Epithelial cell of esophagus (primary cell): Measurements from ENCODE around the gene FAM186B.

ENCODE experiments used
- DNase-seq: peaks from one replicate; pipeline ENCODE4 v3.0.0; 2010; ENCODE audit warnings: low read depth
- H3K4me3 ChIP-seq: 2 replicates; pipeline ENCODE4 v1.5.1; 2011; ENCODE audit warnings: mild to moderate bottlenecking, low read length, control low read depth
- TF ChIP-seq, protein P1 (sequence below): IDR thresholded peaks from 2 replicates; pipeline ENCODE4 v1.5.1; 2011; ENCODE audit warnings: low read depth, mild to moderate bottlenecking, low read length, control low read depth, inconsistent platforms; ENCODE audit not compliant: insufficient read depth; ENCODE audit errors: missing control alignments

The FAM186B gene

DNA sequence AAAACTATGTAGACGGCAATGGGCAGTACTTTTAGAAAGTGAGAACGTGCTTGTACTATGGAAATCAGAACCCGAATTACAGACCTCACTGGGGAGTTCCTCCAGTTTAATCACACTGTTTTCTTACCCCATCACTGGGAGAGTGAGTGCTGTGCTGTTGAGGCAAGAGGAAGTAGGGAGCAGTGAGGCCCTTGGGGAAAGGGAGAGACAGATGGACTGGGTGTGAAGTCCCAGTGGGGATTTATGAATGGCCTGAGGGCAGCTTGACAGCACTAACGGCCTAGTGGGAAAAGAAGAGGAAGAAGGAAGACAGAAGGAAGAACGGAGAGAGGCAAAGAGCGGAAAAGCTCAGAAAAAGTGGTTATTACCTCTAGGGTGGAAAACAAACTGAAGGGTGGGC lies 43.2 kb downstream of the FAM186B start:
- no peak overlapping the region for H3K4me3 ChIP-seq
- DNase-seq: no peak
- TF ChIP-seq, protein P1, sequence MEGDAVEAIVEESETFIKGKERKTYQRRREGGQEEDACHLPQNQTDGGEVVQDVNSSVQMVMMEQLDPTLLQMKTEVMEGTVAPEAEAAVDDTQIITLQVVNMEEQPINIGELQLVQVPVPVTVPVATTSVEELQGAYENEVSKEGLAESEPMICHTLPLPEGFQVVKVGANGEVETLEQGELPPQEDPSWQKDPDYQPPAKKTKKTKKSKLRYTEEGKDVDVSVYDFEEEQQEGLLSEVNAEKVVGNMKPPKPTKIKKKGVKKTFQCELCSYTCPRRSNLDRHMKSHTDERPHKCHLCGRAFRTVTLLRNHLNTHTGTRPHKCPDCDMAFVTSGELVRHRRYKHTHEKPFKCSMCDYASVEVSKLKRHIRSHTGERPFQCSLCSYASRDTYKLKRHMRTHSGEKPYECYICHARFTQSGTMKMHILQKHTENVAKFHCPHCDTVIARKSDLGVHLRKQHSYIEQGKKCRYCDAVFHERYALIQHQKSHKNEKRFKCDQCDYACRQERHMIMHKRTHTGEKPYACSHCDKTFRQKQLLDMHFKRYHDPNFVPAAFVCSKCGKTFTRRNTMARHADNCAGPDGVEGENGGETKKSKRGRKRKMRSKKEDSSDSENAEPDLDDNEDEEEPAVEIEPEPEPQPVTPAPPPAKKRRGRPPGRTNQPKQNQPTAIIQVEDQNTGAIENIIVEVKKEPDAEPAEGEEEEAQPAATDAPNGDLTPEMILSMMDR: no peak

DNA sequence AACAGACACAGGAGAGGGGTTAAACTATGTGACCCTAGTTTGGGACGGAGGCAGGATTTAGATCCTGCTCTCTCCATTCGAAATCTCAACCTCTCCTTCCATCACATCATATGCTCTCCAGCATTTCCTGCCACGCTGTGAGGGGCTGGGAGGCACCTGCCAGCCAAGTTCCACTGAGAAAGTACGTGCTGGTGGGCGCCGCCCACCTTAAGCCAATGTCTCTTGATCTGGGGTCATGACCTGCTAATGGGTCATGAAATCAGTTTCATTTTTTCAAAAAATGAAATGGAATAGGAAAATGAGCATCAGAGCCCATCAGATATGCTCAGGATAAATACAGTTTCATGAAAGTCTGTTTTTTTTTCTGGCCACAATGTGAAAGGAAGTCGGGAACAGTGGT lies 44.7 kb downstream of the FAM186B start:
- no peak for DNase-seq
- TF ChIP-seq, protein P1: no peak
- no peak overlapping the region for H3K4me3 ChIP-seq

DNA sequence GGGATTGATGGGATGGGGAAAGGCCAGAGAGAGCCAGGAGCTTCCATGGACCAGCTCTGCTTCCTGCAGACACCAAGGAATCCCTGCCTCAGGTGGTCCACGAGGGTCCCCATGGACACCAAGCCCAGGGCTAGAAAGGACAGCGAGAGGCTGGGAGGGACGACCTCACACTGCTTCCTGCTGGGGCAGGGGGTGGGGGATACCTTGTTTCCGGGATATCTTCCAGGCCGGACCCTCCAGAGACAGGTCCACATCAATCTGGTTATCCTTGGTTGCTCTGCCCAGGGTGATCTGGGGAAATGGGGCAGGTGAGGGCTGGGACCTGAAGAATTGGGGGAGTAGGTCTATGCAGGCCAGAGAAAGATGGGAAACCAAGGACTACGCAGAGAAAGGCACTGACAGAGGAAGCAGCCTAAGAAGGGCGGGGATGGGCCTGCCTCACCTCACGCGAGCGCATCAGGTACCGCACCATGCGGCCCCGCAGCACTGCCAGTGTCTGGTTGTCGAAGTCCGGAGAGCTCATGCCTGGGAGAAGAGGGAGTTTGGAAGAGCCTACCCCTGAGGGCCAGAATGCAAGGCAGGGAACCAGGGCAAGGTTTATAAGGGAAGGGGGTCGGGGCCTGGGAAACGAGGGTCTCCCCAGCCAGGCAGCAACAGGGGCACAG lies 46.3 kb downstream of the FAM186B start:
- H3K4me3 ChIP-seq: no peak overlapping the region
- TF ChIP-seq, protein P1: no peak
- no peak for DNase-seq

DNA sequence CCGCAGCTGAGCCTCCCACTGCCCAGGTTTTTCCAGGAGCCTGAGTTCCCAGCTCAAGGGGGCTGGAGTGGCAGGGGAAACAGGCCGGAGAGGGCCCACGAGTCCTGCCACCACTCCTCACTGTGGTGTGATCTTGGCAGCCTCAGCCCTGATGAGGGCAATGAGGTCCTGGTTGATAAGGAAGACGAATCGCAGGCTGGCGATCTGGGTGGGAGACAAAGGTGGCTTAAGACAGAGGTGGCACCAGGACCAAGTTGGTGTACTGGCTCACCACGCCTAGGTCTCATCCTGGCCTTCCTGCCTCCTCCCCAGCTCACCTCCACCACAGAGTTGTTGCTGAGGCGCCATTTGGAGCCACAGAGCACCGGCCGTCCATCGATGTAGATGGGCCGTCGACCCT lies 46.9 kb downstream of the FAM186B start:
- H3K4me3 ChIP-seq: no peak overlapping the region
- TF ChIP-seq, protein P1: no peak
- no peak for DNase-seq

DNA sequence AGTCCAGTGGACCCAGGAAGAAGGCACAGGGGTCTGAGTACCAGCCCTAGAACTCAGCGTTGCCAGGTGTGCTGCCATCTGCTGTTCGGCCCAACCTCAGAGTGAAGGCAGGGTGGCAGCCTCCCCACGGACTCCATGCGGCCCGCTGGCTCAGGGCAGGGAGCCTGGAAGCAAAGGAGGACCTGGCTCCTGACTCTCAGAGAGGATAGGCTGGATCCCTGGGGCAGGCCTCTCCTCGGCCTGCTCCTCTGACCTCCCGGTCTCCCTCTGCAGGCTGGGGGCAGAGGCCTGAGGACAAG lies 47.6 kb downstream of the FAM186B start:
- DNase-seq: peak; percentile 17
- no peak overlapping the region for H3K4me3 ChIP-seq
- TF ChIP-seq, protein P1: peak; percentile 33

DNA sequence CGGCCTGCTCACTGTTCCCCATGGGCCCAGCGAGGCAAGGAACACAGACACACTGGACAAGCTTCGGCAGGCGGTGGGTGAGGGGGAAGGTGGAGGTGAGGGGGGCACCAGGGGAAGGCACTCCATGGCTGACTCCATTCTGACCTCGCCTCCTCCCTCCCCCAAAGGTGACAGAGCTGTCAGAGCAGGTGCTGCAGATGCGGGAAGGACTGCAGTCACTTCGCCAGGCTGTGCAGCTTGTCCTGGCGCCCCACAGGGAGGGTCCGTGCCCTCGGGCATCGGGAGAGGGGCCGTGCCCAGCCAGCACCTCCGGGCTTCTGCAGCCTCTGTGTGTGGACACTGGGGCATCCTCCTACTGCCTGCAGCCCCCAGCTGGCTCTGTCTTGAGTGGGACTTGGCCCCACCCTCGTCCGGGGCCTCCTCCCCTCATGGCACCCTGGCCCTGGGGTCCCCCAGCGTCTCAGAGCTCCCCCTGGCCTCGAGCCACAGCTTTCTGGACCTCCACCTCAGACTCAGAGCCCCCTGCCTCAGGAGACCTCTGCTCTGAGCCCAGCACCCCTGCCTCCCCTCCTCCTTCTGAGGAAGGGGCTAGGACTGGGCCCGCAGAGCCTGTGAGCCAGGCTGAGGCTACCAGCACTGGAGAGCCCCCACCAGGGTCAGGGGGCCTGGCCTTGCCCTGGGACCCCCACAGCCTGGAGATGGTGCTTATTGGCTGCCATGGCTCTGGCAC lies 48.1 kb downstream of the FAM186B start:
- TF ChIP-seq, protein P1: no peak
- H3K4me3 ChIP-seq: no peak overlapping the region
- no peak for DNase-seq
